GM21515 (cell line): ENCODE measurements around the gene CARS2.
"Not testable (repeated sequence)": the region's sequence is repeated elsewhere in the genome, so short reads cannot be mapped to it uniquely, and the experiment has no call there.

ENCODE experiments used
- ATAC-seq: cut with Tn5 transposase; IDR thresholded peaks from one replicate; pipeline ENCODE4 v1.9.1; 2021; ENCODE audit not compliant: unreplicated experiment

CARS2 gene

DNA sequence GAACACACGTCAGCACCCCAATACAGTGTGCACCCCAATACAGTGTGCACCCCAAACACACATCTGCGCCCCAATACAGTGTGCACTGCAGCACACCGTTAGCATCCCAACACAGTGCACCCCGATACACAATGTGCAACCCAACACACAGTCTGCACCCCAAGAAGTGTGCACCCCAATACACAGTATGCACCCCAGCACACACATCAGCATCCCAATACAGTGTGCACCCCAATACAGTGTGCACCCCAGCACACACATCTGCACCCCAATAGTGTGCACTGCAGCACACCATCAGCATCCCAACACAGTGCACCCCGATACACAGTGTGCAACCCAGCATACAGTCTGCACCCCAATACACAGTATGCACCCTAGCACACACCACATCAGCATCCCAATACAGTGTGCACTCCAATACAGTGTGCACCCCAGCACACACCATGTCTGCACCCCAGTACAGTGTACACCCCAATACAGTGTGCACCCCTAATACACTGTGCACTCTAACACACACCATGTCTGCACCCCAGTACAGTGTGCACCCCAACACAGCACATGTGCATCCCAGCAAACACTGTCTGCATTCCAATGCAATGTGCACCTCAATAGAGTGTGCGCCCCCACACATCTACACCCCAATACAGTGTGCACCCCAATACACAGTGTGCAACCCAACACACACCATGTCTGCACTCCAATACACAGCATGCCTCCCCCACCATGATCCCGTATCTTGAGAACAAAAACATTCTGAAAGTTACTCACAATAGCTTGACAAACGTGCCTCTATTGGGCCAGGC, 855 bp upstream of the CARS2 start:
- peak; percentile 2 for ATAC-seq

- no peak for ATAC-seq
Observed at GRCh38 chr13:110705356-110705825, 525 bp downstream of the CARS2 start.

GRCh38 chr13:110702591-110703526, 3.1 kb downstream of the CARS2 start:
- no peak for ATAC-seq

GRCh38 chr13:110702089-110702488, 3.8 kb downstream of the CARS2 start:
- ATAC-seq: no peak

GRCh38 chr13:110701061-110701460, 4.9 kb downstream of the CARS2 start:
- ATAC-seq: not testable (repeated sequence)

DNA sequence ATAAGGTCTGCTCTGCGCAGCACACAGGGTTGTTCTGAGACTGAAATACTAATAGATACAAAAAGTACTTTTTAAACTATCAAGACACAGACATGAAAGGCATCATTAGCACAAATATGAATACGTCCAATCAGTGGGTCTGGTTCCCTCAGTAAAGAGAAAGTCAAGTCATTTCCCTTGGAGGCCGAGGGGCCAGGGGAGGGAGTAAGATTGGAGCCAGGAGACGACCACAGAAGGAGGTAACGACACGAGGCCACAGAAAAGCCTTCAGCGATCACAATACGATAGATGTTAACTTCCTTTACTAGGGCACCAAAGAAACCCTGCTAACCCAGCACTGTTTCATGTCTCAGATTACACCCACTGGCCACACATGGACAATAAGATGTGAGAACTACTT, 5.3 kb downstream of the CARS2 start:
- ATAC-seq: no peak

- ATAC-seq: no peak
Observed at GRCh38 chr13:110700186-110700585, 5.7 kb downstream of the CARS2 start.

DNA sequence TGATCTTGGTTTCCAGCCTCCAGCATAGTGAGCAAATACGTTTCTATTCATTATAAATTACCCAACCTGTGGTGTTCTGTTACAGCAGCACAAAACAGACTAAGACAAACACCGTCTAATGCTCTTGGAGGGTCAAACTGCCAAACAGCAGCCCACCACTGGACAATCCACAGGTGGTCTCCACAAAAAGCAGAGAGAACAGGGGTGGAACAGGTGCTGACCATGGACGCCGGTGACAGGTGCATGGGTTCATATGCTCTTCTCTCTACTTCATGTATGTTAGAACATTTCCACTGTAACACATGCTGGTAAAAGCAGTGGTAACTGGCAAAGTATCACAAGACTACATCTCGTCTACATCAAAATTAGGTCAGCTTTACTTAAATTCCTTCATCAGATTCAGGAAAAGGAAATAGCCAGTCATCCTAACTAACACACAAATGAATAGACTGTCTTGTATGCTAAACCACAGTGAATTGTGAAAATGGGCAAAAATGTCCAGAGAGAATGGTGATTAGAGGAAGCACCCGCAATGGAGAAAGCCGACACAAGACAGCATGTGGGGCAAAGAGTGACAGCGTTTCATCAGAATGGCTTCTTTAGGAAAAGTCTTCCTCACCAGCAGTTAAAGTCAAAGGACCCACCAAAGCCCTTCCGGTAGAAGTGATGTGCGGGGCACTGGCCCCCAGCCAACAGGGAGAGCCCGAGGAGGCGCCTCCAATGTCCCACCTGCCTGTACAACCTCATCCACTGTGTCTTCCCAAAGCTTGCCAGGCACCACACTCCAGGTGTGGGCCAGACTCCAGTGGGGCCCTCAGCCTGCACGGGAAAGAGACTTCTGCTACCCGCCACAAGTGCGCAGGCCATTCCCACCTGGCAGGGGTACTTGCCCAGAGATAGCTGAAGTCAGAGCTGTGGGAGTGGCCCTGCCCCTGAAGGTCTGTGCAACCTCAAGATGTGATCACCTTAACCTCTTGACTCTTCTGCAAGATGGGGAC, 6.5 kb downstream of the CARS2 start:
- peak; percentile 3 for ATAC-seq

- ATAC-seq: peak; percentile 60
Observed at GRCh38 chr13:110698689-110699088, 7.2 kb downstream of the CARS2 start.

DNA sequence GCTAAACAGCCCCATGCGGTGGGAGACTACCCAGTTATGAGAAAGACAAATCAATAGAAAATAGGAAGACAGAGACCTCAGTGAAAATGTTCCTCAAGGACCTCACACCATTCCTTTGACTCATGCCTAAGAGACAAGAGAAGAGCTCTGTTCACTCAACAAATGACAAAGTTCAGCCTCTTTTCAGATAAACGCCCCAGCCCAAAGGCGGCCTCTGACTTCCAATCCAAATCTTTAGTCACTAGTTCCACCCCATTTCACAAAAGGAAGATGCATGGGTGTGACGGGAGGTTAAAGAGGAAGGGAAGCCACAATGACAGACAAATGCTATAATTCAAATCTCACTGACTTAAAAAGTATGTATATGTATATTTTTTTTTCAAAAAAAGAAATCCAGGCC, 8.1 kb downstream of the CARS2 start:
- no peak for ATAC-seq

DNA sequence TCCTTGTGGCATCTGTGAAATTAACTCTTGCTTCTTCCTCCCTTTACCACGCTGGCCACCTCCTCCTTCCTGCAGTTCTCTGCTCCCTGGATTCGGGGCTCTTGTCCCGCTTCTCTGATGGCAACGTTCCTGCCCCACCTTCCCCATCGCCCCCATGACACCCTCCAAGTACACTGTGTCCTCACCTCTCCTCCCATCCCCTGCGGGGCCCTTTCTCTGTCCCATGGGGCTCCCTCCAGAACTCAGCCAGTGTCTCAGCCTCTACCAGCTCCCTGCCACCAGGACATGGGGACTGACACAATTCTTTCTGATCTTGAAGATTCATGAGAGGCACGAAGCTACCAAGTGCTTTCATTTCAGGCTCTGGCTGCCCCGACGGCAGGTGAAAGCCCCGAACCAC, 9.1 kb downstream of the CARS2 start:
- ATAC-seq: no peak

DNA sequence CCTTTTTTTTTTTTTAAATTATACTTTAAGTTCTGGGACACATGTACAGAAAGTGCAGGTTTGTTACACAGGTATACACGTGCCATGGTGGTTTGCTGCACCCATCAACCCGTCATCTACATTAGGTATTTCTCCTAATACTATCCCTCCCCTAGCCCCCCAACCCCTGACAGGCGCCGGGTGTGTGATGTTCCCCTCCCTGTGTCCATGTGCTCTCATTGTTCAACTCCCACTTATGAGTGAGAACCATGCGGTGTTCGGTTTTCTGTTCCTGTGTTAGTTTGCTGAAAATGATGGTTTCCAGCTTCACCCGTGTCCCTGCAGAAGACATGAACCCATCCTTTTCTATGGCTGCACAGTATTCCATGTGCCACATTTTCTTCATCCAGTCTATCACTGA, 10.1 kb downstream of the CARS2 start:
- not testable (repeated sequence) for ATAC-seq

DNA sequence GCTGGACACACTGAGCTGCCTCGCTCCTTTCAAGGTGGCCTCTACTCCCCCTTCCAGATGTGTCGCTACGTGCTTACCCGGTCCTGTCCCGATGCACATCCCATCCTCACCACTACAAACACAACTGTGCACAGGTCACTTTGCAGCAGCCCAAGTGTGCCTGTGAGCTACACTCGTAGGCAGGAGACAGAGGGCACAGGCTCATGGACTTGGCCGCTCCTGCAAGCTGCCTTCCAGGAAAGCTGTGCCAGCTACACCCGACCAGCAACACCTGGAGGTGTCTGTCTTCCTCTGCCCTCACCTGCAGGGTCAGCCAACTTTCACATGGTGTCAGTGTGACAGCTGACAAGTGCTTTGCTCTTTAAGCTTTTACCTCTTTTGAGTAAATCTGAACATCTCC, 15.4 kb downstream of the CARS2 start:
- ATAC-seq: no peak

DNA sequence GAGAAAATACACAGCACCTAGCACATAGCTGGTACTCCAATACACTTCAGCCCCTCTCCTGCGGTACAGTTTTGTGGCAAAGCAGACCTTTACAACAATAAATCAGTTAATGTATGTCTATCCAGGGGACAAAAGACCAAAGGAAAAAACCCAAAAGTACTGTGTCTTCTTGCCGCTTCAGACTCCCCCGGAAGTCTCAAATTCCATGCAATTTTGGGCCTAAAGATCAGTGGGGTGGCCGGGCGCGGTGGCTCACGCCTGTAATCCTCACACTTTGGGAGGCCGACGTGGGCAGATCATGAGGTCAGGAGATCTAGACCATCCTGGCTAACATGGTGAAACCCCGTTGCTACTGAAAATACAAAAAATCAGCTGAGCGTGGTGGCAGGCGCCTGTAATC, 16.2 kb downstream of the CARS2 start:
- ATAC-seq: no peak

DNA sequence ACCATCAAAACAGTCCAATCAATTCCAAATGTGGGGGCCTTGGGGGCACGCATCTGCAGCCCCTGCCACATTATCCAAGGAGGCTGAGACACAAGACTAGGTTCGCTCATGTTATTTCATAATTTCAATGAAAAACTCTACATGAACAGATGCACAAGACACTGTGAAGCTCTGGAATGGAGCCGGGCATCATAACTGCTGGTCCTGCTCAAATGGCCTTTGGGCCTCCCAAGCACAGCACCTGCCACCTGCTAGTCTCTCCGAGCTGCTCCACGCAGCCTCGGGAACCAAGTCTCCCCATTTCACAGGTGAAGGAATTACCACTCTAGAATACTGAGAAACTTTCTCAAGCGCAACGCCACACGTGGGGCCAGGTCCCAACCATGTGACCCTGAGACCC, 16.9 kb downstream of the CARS2 start:
- no peak for ATAC-seq

DNA sequence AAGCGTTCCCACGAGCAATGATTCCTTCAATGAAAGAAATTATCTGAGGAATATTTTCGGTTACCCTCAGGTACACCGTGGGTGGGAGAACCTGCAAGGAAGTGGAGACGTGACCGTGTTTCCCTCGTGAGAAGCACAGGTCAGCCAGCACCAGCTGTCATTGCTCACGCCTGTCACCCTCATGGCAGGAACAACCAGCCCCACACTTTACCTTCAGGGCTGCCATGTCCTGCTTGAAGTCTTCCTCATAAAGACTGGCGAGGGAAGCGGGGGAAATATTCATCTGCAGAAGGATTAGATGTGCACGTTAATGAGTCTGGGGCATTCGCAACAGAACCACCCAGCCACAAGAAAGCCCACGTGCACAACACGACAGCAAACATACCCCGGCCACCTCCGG, 18.2 kb downstream of the CARS2 start:
- no peak for ATAC-seq

DNA sequence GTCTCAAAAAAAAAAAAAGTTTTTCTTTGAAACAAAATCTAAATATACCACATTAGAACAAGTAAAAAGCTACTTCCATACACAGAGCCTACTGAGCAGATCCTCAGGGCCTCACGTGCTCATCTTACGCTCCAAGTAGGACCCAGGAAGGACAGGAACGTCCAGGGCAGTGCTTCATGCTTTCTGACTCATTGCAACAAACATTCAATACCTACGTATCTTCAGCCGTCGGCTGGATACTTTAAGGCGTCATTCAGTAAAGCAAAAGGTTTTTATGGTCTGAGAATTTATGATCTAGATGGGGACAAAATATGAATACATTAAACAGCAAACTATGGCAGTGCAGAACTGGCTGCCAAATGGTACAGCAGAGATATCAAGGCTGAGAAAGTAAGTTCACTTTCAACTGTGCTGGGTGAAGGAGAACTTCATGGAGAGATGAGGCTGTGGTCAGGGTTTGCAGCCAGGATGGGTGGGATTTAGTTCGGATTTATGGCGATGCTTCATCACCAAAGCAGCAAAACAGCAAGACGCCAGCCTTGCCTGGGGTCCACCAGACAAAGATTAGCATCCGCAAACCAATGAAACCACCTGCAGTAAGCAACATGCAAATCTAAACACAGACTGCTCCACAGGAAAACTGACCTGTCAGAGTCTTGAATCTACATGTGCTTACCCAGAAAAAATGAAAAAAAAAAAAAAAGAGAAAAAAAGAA, 20.5 kb downstream of the CARS2 start:
- no peak for ATAC-seq

DNA sequence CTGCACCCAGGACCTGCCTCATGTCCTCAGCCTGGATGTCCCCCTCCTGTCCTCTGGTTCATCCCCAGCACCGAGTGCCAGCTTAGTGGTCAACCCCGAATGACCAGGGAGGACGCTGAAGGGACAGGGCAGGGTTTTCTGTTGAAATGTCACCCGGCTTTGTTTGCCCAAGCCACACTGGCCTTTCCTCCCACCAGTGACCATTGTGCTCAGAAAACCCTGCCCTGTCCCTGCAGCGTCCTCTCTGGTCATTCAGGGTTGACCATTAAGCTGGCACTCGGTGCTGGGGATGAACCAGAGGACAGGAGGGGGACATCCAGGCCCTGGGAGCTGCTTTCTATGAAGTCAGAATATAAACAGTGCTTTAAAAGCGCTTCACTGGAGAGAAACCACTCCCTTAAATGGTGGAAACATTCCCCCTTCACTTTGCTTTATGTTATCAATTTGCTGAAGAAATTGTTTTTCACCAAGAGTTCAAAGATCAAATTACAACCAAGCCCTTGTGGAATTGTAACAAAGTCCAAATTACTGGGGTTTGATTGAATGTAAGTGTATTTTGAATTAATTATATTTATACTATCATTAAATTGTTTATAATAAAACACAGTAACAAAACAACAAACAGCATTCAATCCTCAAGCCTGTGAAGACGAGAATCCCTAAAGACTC, 21.4 kb downstream of the CARS2 start:
- no peak for ATAC-seq

GRCh38 chr13:110683921-110684320, 22.0 kb downstream of the CARS2 start:
- no peak for ATAC-seq
